GM23248 (cell line): ENCODE measurements around the gene OR8I2. TPM values are rescaled to one million over a fixed set of nuclear protein-coding genes. Genes with fewer than 3 reads are reported as not detected.

ENCODE experiments used
- polyA plus RNA-seq: library from polyadenylated mRNA; unstranded; fragments of >200 nt; fragmentation: Nextera tagmentation; extraction: Ambion mirVana; gene quantifications from 2 replicates; pipeline ENCODE4 v1.2.1, GENCODE V29; 2016
- small RNA-seq: library from RNA; depleted of rRNA; stranded (forward); fragments of <200 nt; gene quantifications from one replicate; pipeline ENCODE3, GENCODE V24; 2014; ENCODE audit warnings: low read depth, low replicate concordance
- total RNA-seq: library from RNA; depleted of rRNA; stranded (reverse); fragments of >200 nt; shearing (Covaris generic); gene quantifications from 2 replicates; pipeline ENCODE4 v1.2.3, GENCODE V29; 2014; rRNA removed

The OR8I2 gene
- total and polyA plus RNA-seq, 2 experiments from 2014 or later = not detected

Small RNAs within 50 kb of the gene (small RNA-seq; reads per million reads assigned to genes)
- gene OR8I4P = not detected

Other genes with a start within 250 kb of the OR8I2 start
- not detected in 2 replicates for gene TRIM51, start 210.0 kb upstream of the OR8I2 start, total RNA-seq
- not detected in 2 replicates for gene TRIM51, start 210.0 kb upstream of the OR8I2 start, polyA plus RNA-seq
- not detected in 2 replicates for gene OR5W2, start 178.7 kb upstream of the OR8I2 start, total RNA-seq
- not detected in 2 replicates for gene OR5W2, start 178.7 kb upstream of the OR8I2 start, polyA plus RNA-seq
- not detected in 2 replicates for gene OR5I1, start 156.9 kb upstream of the OR8I2 start, total RNA-seq
- gene OR5I1, start 156.9 kb upstream of the OR8I2 start, polyA plus RNA-seq = not detected in 2 replicates
- gene OR10AG1, start 123.4 kb upstream of the OR8I2 start, total RNA-seq = not detected in 2 replicates
- not detected in 2 replicates for gene OR10AG1, start 123.4 kb upstream of the OR8I2 start, polyA plus RNA-seq
- not detected in 2 replicates for gene OR5F1, start 98.7 kb upstream of the OR8I2 start, total RNA-seq
- gene OR5F1, start 98.7 kb upstream of the OR8I2 start, polyA plus RNA-seq = not detected in 2 replicates
- gene OR5AS1, start 65.7 kb upstream of the OR8I2 start, total RNA-seq = not detected in 2 replicates
- not detected in 2 replicates for gene OR5AS1, start 65.7 kb upstream of the OR8I2 start, polyA plus RNA-seq
- gene OR8H2, start 10.4 kb downstream of the OR8I2 start, total RNA-seq = not detected in 2 replicates
- not detected in 2 replicates for gene OR8H2, start 10.4 kb downstream of the OR8I2 start, polyA plus RNA-seq
- gene OR8H3, start 29.1 kb downstream of the OR8I2 start, total RNA-seq = not detected in 2 replicates
- not detected in 2 replicates for gene OR8H3, start 29.1 kb downstream of the OR8I2 start, polyA plus RNA-seq
- not detected in 2 replicates for gene OR8J3, start 46.9 kb downstream of the OR8I2 start, total RNA-seq
- not detected in 2 replicates for gene OR8J3, start 46.9 kb downstream of the OR8I2 start, polyA plus RNA-seq
- gene OR8K5, start 67.0 kb downstream of the OR8I2 start, total RNA-seq = not detected in 2 replicates
- not detected in 2 replicates for gene OR8K5, start 67.0 kb downstream of the OR8I2 start, polyA plus RNA-seq
- gene OR5J2, start 83.3 kb downstream of the OR8I2 start, total RNA-seq = not detected in 2 replicates
- gene OR5J2, start 83.3 kb downstream of the OR8I2 start, polyA plus RNA-seq = not detected in 2 replicates
- gene OR5T2, start 140.9 kb downstream of the OR8I2 start, total RNA-seq = not detected in 2 replicates
- gene OR5T2, start 140.9 kb downstream of the OR8I2 start, polyA plus RNA-seq = not detected in 2 replicates
- gene OR5T3, start 158.9 kb downstream of the OR8I2 start, total RNA-seq = not detected in 2 replicates
- gene OR5T3, start 158.9 kb downstream of the OR8I2 start, polyA plus RNA-seq = not detected in 2 replicates
- gene OR5T1, start 180.8 kb downstream of the OR8I2 start, total RNA-seq = not detected in 2 replicates
- not detected in 2 replicates for gene OR5T1, start 180.8 kb downstream of the OR8I2 start, polyA plus RNA-seq
- not detected in 2 replicates for gene OR8H1, start 198.9 kb downstream of the OR8I2 start, total RNA-seq
- gene OR8H1, start 198.9 kb downstream of the OR8I2 start, polyA plus RNA-seq = not detected in 2 replicates
- gene OR8K3, start 221.8 kb downstream of the OR8I2 start, total RNA-seq = not detected in 2 replicates
- not detected in 2 replicates for gene OR8K3, start 221.8 kb downstream of the OR8I2 start, polyA plus RNA-seq